MM.1S (cell line): Measurements from ENCODE around the gene EVL.

Source experiments
- DNase-seq: peaks from one replicate; pipeline ENCODE4 v3.0.0-alpha.2; 2015
- H2AFZ ChIP-seq: fragments of 300-600 bp; sonication (generic); 2 replicates; pipeline ENCODE4 v1.6.0; 2016; ENCODE audit warnings: antibody characterized with exemption, low read length
- H3F3A ChIP-seq: fragments of 300-600 bp; sonication (generic); 2 replicates; pipeline ENCODE4 v1.6.1; 2016; ENCODE audit warnings: mild to moderate bottlenecking, antibody characterized with exemption, low read length, moderate library complexity, mixed read lengths; ENCODE audit not compliant: insufficient read depth
- H3K27ac ChIP-seq: fragments of 300-600 bp; sonication (generic); 2 replicates; pipeline ENCODE4 v1.5.1; 2016; ENCODE audit warnings: mild to moderate bottlenecking, low read length
- H3K27me3 ChIP-seq: fragments of 300-600 bp; sonication (generic); replicated peaks from 2 replicates; pipeline ENCODE4 v1.6.0; 2016; ENCODE audit warnings: low read length; ENCODE audit not compliant: insufficient read depth
- H3K36me3 ChIP-seq: fragments of 300-600 bp; sonication (generic); replicated peaks from 2 replicates; pipeline ENCODE4 v1.6.1; 2016; ENCODE audit warnings: mild to moderate bottlenecking, low read length, mixed read lengths; ENCODE audit not compliant: insufficient read depth
- H3K4me1 ChIP-seq: fragments of 300-600 bp; sonication (generic); 2 replicates; pipeline ENCODE4 v1.6.1; 2016; ENCODE audit warnings: low read length, mixed read lengths
- H3K4me2 ChIP-seq: fragments of 300-600 bp; sonication (generic); 2 replicates; pipeline ENCODE4 v1.6.0; 2016; ENCODE audit warnings: low read depth, low read length
- H3K4me3 ChIP-seq: fragments of 300-600 bp; sonication (generic); 2 replicates; pipeline ENCODE4 v1.5.1; 2016; ENCODE audit warnings: low read length, mixed read lengths
- H3K79me2 ChIP-seq: fragments of 300-600 bp; sonication (generic); 2 replicates; pipeline ENCODE4 v1.6.1; 2016; ENCODE audit warnings: mixed run types, low read length, mixed read lengths
- H3K9ac ChIP-seq: fragments of 300-600 bp; sonication (generic); 2 replicates; pipeline ENCODE4 v1.6.1; 2016; ENCODE audit warnings: low read length, mixed read lengths
- H3K9me2 ChIP-seq: fragments of 300-600 bp; sonication (generic); replicated peaks from 2 replicates; pipeline ENCODE4 v1.6.1; 2016; ENCODE audit warnings: mild to moderate bottlenecking, low read length, mixed read lengths; ENCODE audit not compliant: insufficient read depth
- H3K9me3 ChIP-seq: fragments of 300-600 bp; sonication (generic); replicated peaks from 2 replicates; pipeline ENCODE4 v1.6.1; 2016; ENCODE audit warnings: mild to moderate bottlenecking, low read length, mixed read lengths; ENCODE audit not compliant: insufficient read depth
- H4K20me1 ChIP-seq: fragments of 300-600 bp; sonication (generic); 2 replicates; pipeline ENCODE4 v1.6.1; 2016; ENCODE audit warnings: mild to moderate bottlenecking, low read length, moderate library complexity, mixed read lengths; ENCODE audit not compliant: insufficient read depth
- CTCF ChIP-seq: fragments of 300-600 bp; sonication (generic); IDR thresholded peaks from 2 replicates; pipeline ENCODE4 v1.5.1; 2016; ENCODE audit warnings: antibody characterized with exemption, low read length, mixed read lengths
- EZH2 ChIP-seq: fragments of 300-600 bp; sonication (generic); optimal IDR thresholded peaks from 2 replicates; pipeline ENCODE3; 2017; ENCODE audit warnings: low read depth, mild to moderate bottlenecking, antibody characterized with exemption, low read length, mixed read lengths
- EZH2phosphoT487 ChIP-seq: fragments of 300-600 bp; sonication (generic); IDR thresholded peaks from 2 replicates; pipeline ENCODE4 v1.6.1; 2018; ENCODE audit warnings: antibody characterized with exemption, low read length

Gene EVL

GRCh38 chr14:100138955-100139354, 73.7 kb downstream of the EVL start:
- Histone ChIP-seq H3K9ac (no peak overlapping the region), H3K4me1 (peaks cover 9% of the 10 kb centered on the region), H3K4me3 (no peak overlapping the region), H3K9me3 (no peaks in the 10 kb centered on the region), H3K9me2 (no peaks in the 10 kb centered on the region), H3K27ac (peak overlapping the region; percentile 72; the same call in 1 of the 2 replicates), H3K27me3 (no peaks in the 10 kb centered on the region), H3K36me3 (no peaks in the 10 kb centered on the region), H3K4me2 (no peak overlapping the region), H3F3A (no peaks in the 10 kb centered on the region), H4K20me1 (no peaks in the 10 kb centered on the region), H2AFZ (no peak overlapping the region), H3K79me2 (no peaks in the 10 kb centered on the region)
- DNase-seq = no peak
- TF ChIP-seq EZH2phosphoT487 (no peak), EZH2 (no peak), CTCF (no peak)

GRCh38 chr14:100140452-100141078, 75.3 kb downstream of the EVL start:
- TF ChIP-seq CTCF = no peak
- no peak for TF ChIP-seq EZH2phosphoT487
- TF ChIP-seq EZH2 = no peak
- H3F3A ChIP-seq = no peaks in the 10 kb centered on the region
- H3K27ac ChIP-seq = no peak overlapping the region
- H3K36me3 ChIP-seq = no peaks in the 10 kb centered on the region
- no peak overlapping the region for H3K9ac ChIP-seq
- H4K20me1 ChIP-seq = no peaks in the 10 kb centered on the region
- H3K9me2 ChIP-seq = no peaks in the 10 kb centered on the region
- H3K4me3 ChIP-seq = no peak overlapping the region
- no peak overlapping the region for H2AFZ ChIP-seq
- H3K9me3 ChIP-seq = no peaks in the 10 kb centered on the region
- no peak overlapping the region for H3K4me2 ChIP-seq
- H3K79me2 ChIP-seq = no peaks in the 10 kb centered on the region
- H3K27me3 ChIP-seq = no peaks in the 10 kb centered on the region
- peaks cover 9% of the 10 kb centered on the region for H3K4me1 ChIP-seq
- DNase-seq = no peak

GRCh38 chr14:100141098-100141497, 75.9 kb downstream of the EVL start:
- H3K79me2 ChIP-seq = no peaks in the 10 kb centered on the region
- no peak overlapping the region for H2AFZ ChIP-seq
- H3K9ac ChIP-seq = no peak overlapping the region
- no peaks in the 10 kb centered on the region for H3K27me3 ChIP-seq
- no peak overlapping the region for H3K4me2 ChIP-seq
- no peaks in the 10 kb centered on the region for H3K36me3 ChIP-seq
- H3F3A ChIP-seq = no peaks in the 10 kb centered on the region
- no peak for DNase-seq
- H3K9me2 ChIP-seq = no peaks in the 10 kb centered on the region
- TF ChIP-seq CTCF (no peak), EZH2phosphoT487 (no peak), EZH2 (no peak)
- no peak overlapping the region for H3K4me3 ChIP-seq
- no peak overlapping the region for H3K27ac ChIP-seq
- H3K4me1 ChIP-seq = peaks cover 9% of the 10 kb centered on the region
- no peaks in the 10 kb centered on the region for H4K20me1 ChIP-seq
- no peaks in the 10 kb centered on the region for H3K9me3 ChIP-seq
